Ovary (tissue), 9 donors: ENCODE measurements around the gene LHFPL4. TPM values are rescaled to one million over a fixed set of nuclear protein-coding genes. Genes with fewer than 3 reads are reported as not detected.

Experiments
- DNase-seq, 5 donors: peaks; one replicate each; pipeline ENCODE4 v3.0.0-alpha.2; 2019 to 2020
- H3K27ac ChIP-seq, 2 donors: fragments of 200-600 bp; one replicate each; pipeline versions ENCODE4 v1.5.1 to v1.8.0; 2019 to 2022
- H3K27me3 ChIP-seq: fragments of 200-600 bp; one replicate; pipeline ENCODE4 v1.8.0; 2022
- H3K36me3 ChIP-seq: fragments of 200-600 bp; sonication (generic); one replicate; pipeline ENCODE4 v1.5.1; 2019
- H3K4me1 ChIP-seq: one replicate; pipeline ENCODE4 v1.8.1; 2013; ENCODE audit warnings: mild to moderate bottlenecking, moderate library complexity; ENCODE audit not compliant: insufficient read depth
- H3K4me3 ChIP-seq: fragments of 200-600 bp; sonication (generic); one replicate; pipeline ENCODE4 v1.5.1; 2017
- H3K9me3 ChIP-seq, 2 donors: fragments of 200-600 bp in 1 of 2; sonication (generic) in 1 of 2; one replicate each; pipeline versions ENCODE4 v1.5.1 to v1.8.1; 2013 to 2019; ENCODE audit warnings: mild to moderate bottlenecking in 1 of 2, moderate library complexity in 1 of 2
- EP300 ChIP-seq: sonication (generic); formaldehyde crosslinking; IDR thresholded peaks from one replicate; pipeline ENCODE4 v1.6.1; 2017; ENCODE audit warnings: antibody characterized with exemption
- POLR2A ChIP-seq: fragments of 450-650 bp; IDR thresholded peaks from one replicate; pipeline ENCODE4 v1.6.1; 2017; ENCODE audit warnings: antibody characterized with exemption, mild to moderate bottlenecking, moderate library complexity
- WGBS, 3 donors: extraction: QIAGEN DNeasy Blood & Tissue Kit in 1 of 3; methylation state at CpG; one replicate each; pipeline versions ENCODE4 v1.1.5 to v1.1.7; 2013 to 2017; 5-methylcytosine and 5-hydroxymethylcytosine counted together
- intact Hi-C, 4 donors: fragments of 100-400 bp; cut with DNase I; formaldehyde crosslinking; loops; one replicate each; pipeline versions ENCODE4 v1.11.0 to v1.15.1; 2022 to 2023
- polyA plus RNA-seq, 2 donors: library from polyadenylated mRNA; stranded (reverse); fragments of 200-250 nt in 1 of 2; fragments of 350-450 nt in 1 of 2; fragmentation: Illumina TruSeq in 1 of 2; extraction: RNeasy Lipid Tissue Mini Kit (QIAGEN cat#74804) in 1 of 2; gene quantifications; one replicate each; pipeline ENCODE4 v1.2.3, GENCODE V29; 2013 to 2014
- total RNA-seq, 7 donors: library from RNA; depleted of rRNA in 2 of 7; stranded (reverse); fragments of >200 nt in 2 of 7; fragmentation: NEBNext Ultra II Directional in 3 of 7; extraction: Animal tissue kit (Norgen Biotek cat#: 25700) in 3 of 7; gene quantifications; one replicate each; pipeline versions ENCODE4 v1.1.0 to v1.2.4, GENCODE V29; 2016 to 2023
- TF ChIP-seq, protein P1 (sequence below), 3 donors: fragments of 450-650 bp in 2 of 3; fragments of 200-600 bp in 1 of 3; IDR thresholded peaks; one replicate each; pipeline versions ENCODE4 v1.5.1 to v1.8.0; 2016 to 2022; ENCODE audit warnings: antibody characterized with exemption in 3 of 3, mild to moderate bottlenecking in 1 of 3
- donor health status: DM: no; HTN: no; CAD: no; lungs with moderate emphysema.
- donor health status: DM: no; HTN: no; CAD: no.
- donor health status: Bipolar disorder and iron deficiency.
- donor health status: DM: yes; HTN: yes; CAD: no.
- donor health status: DM: no; HTN: no; CAD: no.
- donor health status: DM: yes; HTN: yes; CAD: no.

Gene LHFPL4
- total and polyA plus RNA-seq, 9 donors = 0.05 to 0.51 TPM; not detected in 7

DNA sequence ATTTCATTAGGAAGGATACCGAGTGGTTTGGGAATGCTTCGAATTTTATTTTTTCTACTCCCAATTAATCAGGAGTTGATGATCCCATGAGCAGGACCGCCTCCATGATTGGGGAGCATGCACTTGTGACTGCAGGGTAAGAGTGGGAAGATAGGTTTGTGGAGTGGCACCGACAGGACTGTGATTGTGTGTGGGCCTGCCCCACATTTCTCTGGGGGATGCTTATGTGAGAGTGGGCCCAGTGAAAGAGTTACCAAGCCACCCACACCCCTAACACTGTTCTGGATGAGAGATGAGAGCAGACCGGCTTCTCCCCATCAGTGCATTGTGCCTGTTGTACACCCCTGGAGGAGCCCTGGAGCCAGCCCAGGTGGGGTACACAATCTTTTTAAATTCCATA is 76.7 kb downstream of the LHFPL4 start:
- intact Hi-C loops = loop anchor here in 1 of 4 donors (10.0 kb wide), 1 partner anchor 92 kb away; no protein-coding TSS in a partner anchor
- WGBS, 3 donors = 92 to 94% (median 94%) methylated on average over 5 of the region's 5 CpGs

DNA sequence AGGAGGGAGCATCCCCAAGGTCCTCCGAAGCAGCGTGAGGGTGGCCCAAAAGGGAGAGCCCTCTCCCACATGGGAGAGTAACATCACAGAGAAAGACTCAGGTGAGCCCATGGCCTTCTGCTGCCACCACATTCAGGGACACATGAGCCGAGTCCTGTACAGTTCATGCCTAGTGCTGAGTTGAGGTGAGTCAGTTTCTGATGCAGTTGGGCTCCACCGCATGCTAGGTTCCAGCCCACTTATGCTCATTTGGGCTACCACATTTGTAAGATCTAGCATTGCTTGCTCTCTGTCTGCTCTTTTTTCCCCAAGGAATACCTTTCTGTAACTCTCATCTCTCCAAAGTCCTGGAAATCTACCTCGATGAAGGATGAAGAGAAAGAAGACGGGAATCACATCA is 79.1 kb downstream of the LHFPL4 start:
- H3K4me1 ChIP-seq = no peaks in the 10 kb centered on the region
- H3K36me3 ChIP-seq = no peaks in the 10 kb centered on the region
- WGBS, 3 donors = 90 to 93% (median 92%) methylated on average over 6 of the region's 6 CpGs
- no peaks in the 10 kb centered on the region for H3K9me3 ChIP-seq
- no peak for DNase-seq
- intact Hi-C loops = loop anchor here in 1 of 4 donors (10.0 kb wide), 1 partner anchor 90 kb away; no protein-coding TSS in a partner anchor
- H3K27ac ChIP-seq = no peak overlapping the region
- no peak overlapping the region for H3K4me3 ChIP-seq
- TF ChIP-seq, protein P1, sequence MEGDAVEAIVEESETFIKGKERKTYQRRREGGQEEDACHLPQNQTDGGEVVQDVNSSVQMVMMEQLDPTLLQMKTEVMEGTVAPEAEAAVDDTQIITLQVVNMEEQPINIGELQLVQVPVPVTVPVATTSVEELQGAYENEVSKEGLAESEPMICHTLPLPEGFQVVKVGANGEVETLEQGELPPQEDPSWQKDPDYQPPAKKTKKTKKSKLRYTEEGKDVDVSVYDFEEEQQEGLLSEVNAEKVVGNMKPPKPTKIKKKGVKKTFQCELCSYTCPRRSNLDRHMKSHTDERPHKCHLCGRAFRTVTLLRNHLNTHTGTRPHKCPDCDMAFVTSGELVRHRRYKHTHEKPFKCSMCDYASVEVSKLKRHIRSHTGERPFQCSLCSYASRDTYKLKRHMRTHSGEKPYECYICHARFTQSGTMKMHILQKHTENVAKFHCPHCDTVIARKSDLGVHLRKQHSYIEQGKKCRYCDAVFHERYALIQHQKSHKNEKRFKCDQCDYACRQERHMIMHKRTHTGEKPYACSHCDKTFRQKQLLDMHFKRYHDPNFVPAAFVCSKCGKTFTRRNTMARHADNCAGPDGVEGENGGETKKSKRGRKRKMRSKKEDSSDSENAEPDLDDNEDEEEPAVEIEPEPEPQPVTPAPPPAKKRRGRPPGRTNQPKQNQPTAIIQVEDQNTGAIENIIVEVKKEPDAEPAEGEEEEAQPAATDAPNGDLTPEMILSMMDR (IDR thresholded peaks at IDR 0.05) = no peak
- TF ChIP-seq POLR2A = no peak
- H3K27me3 ChIP-seq = no peaks in the 10 kb centered on the region

More for the DNA sequence above, 76.7 kb downstream of the LHFPL4 start:
- H3K27ac ChIP-seq = no peak overlapping the region
- no peaks in the 10 kb centered on the region for H3K9me3 ChIP-seq
- H3K4me1 ChIP-seq = no peaks in the 10 kb centered on the region
- no peak for DNase-seq
- H3K36me3 ChIP-seq = no peaks in the 10 kb centered on the region
- no peak overlapping the region for H3K4me3 ChIP-seq
- TF ChIP-seq, protein P1 (IDR thresholded peaks at IDR 0.05) = no peak
- TF ChIP-seq EP300 (no peak), POLR2A (no peak)
- H3K27me3 ChIP-seq = no peaks in the 10 kb centered on the region

DNA sequence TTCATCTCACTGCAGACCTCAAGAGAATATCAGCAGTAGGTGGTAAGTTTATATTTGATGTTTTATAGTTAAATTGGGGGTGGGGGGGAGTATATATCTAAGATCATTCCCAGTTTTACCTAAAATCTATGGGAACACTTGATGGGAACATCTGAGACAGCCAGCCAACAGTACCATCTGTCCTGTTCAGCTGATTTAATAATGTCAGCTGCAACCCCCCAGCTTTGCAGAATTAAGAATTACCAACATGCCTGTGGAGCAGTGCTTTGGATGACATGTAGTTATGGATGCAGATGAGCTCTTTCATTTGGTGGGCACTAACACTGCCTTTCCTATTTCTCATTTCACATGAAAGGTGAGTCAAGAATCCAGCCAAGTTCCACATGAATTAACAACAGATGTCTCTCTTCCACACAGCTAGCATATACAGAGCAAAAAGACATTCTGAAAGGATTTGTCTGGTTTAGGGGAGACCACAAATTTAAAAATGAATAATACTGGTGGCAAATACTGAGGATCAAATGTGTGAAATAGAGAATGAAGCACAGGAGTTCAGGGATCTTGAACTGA is 80.0 kb downstream of the LHFPL4 start:
- intact Hi-C loops = loop anchor here in 1 of 4 donors (10.0 kb wide), 1 partner anchor 89 kb away; no protein-coding TSS in a partner anchor

DNA sequence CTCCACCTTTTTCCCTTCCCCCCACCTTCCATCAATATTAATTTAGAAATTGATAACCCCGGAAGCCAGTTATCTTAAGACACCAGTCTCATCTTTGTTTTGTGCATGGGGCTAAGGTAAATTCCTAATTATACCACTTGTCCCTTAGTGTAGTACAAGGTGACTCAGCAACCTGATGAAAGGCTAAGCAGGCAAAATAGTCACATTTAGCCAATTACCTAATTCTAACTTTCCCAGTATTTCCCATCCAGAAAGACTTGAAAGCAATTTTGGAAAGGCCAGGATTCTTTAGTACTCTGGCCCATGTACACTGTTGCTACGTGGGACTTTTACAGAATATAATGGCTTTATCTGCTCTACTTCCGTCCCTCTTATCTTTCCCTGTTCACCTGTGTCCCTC is 83.6 kb downstream of the LHFPL4 start:
- H3K27ac ChIP-seq = no peak overlapping the region
- H3K27me3 ChIP-seq = no peaks in the 10 kb centered on the region
- TF ChIP-seq, protein P1 (IDR thresholded peaks at IDR 0.05) = no peak
- no peak overlapping the region for H3K4me3 ChIP-seq
- H3K4me1 ChIP-seq = no peaks in the 10 kb centered on the region
- intact Hi-C loops = loop anchor here in 1 of 4 donors (10.0 kb wide), 1 partner anchor 85 kb away; no protein-coding TSS in a partner anchor
- no peaks in the 10 kb centered on the region for H3K9me3 ChIP-seq
- WGBS, 3 donors = 69 to 72% (median 71%) methylated on average over 3 of the region's 3 CpGs
- H3K36me3 ChIP-seq = no peaks in the 10 kb centered on the region
- no peak for DNase-seq

More for the DNA sequence above, 80.0 kb downstream of the LHFPL4 start:
- Histone ChIP-seq H3K9me3 (no peaks in the 10 kb centered on the region), H3K4me1 (no peaks in the 10 kb centered on the region), H3K27me3 (no peaks in the 10 kb centered on the region), H3K27ac (no peak overlapping the region), H3K4me3 (no peak overlapping the region), H3K36me3 (no peaks in the 10 kb centered on the region)
- TF ChIP-seq EP300 = no peak
- TF ChIP-seq POLR2A = no peak
- TF ChIP-seq, protein P1 (IDR thresholded peaks at IDR 0.05) = no peak
- no peak for DNase-seq
